A549 (cell line): ENCODE data around the gene TSPAN4.

Source experiments
- EP300 ChIP-seq, 2 experiments: fragments of >200 bp; sonication (Bioruptor Twin); formaldehyde crosslinking; IDR thresholded peaks; 2 replicates in 1 of 2; 3 replicates in 1 of 2; pipeline ENCODE4 v1.6.1; 2016 to 2017
- HMGXB4 ChIP-seq: fragments of 250-450 bp; sonication (Bioruptor Pico); IDR thresholded peaks from 2 replicates; pipeline ENCODE4 v1.5.0; 2021; ENCODE audit warnings: mild to moderate bottlenecking, moderate library complexity, borderline replicate concordance

- TF ChIP-seq EP300 (IDR thresholded peaks at IDR 0.05) (no peak), HMGXB4 (CRISPR knock-in tag) (no peak)
These were observed 34.9 kb downstream of the TSPAN4 start for GRCh38 chr11:877565-877964.
